HG03460 (cell line): Measurements from ENCODE around the gene C13orf42.

Experiments
- ATAC-seq: cut with Tn5 transposase; IDR thresholded peaks from one replicate; pipeline ENCODE4 v1.9.1; 2021; ENCODE audit not compliant: unreplicated experiment

The C13orf42 gene

DNA sequence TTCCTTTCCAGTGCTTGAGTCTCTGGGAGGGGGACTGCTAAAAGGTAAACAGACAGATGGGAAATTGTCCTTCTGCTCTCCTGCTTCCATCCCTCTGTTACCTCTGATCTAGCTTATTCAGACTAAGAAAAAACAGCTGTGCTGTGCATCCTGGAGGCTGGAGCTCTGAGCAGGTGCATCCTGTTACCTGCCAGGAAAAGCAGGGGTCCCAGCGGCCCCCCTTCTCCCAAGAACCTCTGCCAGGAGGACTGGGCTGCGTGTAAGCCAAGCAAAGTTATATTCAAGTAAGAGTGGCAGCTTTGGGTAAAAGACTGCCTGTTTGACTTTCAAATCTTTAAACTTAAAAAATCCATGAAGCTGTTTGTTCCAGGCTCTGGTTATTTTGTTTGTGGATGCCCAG is 75.1 kb downstream of the C13orf42 start:
- no peak for ATAC-seq

DNA sequence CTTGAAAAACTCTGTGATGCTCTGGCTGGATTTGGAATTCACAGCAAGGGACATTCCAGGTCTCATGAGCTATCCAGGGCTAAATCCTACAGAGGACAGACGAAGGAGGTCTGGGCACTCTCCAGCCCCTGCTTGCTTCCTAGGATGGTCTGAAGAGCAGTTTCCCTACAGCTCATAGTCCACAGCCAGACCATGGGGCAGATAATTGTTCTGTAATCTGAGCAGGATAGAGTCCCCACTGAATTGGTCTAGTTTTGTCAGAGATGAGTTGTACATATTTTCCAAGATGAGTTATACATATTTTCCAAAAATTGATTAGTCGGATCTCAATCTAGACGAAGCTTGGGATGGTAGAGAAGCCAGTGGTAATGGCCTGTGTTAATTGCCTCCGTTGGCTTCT is 75.6 kb downstream of the C13orf42 start:
- no peak for ATAC-seq

DNA sequence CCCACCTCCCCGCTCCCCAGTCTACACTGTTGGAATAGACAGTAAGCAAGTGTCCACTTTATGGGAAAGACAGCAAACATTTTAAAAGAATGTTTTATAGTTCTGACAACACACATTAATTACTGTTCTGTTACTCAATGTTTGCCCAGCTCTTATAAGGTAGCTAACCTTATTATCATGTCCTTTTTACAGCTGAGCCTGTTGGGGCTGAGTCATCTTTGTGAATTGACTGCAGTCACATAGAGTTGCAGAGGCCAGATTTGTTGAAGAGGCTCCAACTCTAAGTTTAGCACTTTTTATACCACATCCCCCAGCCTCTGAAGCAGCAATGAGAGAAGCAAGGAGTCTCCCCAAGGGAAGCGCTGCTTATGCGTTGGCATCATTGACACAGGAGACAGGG is 76.2 kb downstream of the C13orf42 start:
- no peak for ATAC-seq

DNA sequence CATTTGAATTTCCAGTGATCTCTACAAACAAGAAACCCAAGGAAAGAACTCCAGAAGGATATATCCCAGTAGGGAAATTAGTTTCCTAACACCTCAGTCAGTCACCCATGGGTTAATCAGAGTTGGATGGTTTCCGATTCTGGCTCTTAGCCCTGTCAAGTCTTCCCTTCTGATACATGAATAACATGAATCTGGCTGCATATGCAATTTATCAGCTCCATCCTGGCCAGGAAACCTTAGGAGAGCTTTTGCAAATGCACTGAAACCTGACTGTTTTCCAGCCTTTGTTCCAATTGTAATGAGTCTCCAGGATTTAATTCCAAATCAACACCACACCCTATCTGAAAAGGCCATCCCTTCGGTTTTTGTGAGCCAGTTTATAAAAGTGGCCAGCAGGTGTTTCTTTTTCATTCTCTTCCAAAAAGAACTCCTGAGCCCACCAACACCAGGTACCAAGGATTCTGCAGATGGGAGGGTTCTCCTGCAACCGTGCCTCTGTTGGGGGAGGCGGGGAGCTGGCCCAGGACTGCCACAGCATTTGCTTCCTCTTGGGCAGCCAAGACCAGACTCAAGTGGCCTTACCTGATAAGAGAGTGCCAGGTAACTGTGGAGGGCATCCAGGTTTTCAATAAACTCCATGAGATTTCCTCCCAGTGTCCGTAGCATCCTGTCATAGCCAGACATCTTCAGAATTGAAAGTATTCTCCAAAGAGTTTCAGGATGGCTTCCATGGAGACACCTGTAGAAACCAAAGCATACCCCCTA is 77.5 kb downstream of the C13orf42 start:
- ATAC-seq = no peak

DNA sequence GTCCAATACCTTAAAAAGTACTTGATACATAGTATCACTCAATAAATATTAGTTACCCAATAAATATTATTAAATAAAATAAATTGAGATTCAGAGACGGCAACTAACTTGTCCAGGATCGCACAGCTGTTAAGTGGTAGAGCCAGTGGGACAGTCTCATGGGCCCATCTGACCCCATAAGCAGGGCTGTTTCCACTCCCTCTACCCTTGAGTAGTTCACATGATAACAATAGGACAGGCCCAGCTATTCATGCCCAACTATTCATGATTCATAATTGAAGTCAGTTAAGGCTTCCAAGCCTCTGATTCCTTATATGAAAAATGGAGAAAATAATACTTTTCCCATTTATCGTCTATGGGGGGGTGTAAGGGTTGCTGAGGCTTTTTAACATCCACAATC is 78.2 kb downstream of the C13orf42 start:
- ATAC-seq = no peak
